Ovary (tissue), 9 donors: ENCODE measurements around the gene KCNH5. TPM values are rescaled to one million over a fixed set of nuclear protein-coding genes. Genes with fewer than 3 reads are reported as not detected.

Experiments used
- DNase-seq, 5 donors: peaks; one replicate each; pipeline ENCODE4 v3.0.0-alpha.2; 2019 to 2020
- H3K27ac ChIP-seq, 2 donors: fragments of 200-600 bp; one replicate each; pipeline versions ENCODE4 v1.5.1 to v1.8.0; 2019 to 2022
- H3K27me3 ChIP-seq: fragments of 200-600 bp; one replicate; pipeline ENCODE4 v1.8.0; 2022
- H3K36me3 ChIP-seq: fragments of 200-600 bp; sonication (generic); one replicate; pipeline ENCODE4 v1.5.1; 2019
- H3K4me1 ChIP-seq: one replicate; pipeline ENCODE4 v1.8.1; 2013; ENCODE audit warnings: mild to moderate bottlenecking, moderate library complexity; ENCODE audit not compliant: insufficient read depth
- H3K4me3 ChIP-seq: fragments of 200-600 bp; sonication (generic); one replicate; pipeline ENCODE4 v1.5.1; 2017
- H3K9me3 ChIP-seq, 2 donors: fragments of 200-600 bp in 1 of 2; sonication (generic) in 1 of 2; one replicate each; pipeline versions ENCODE4 v1.5.1 to v1.8.1; 2013 to 2019; ENCODE audit warnings: mild to moderate bottlenecking in 1 of 2, moderate library complexity in 1 of 2
- EP300 ChIP-seq: sonication (generic); formaldehyde crosslinking; IDR thresholded peaks from one replicate; pipeline ENCODE4 v1.6.1; 2017; ENCODE audit warnings: antibody characterized with exemption
- POLR2A ChIP-seq: fragments of 450-650 bp; IDR thresholded peaks from one replicate; pipeline ENCODE4 v1.6.1; 2017; ENCODE audit warnings: antibody characterized with exemption, mild to moderate bottlenecking, moderate library complexity
- WGBS, 3 donors: extraction: QIAGEN DNeasy Blood & Tissue Kit in 1 of 3; methylation state at CpG; one replicate each; pipeline versions ENCODE4 v1.1.5 to v1.1.7; 2013 to 2017; 5-methylcytosine and 5-hydroxymethylcytosine counted together
- intact Hi-C, 4 donors: fragments of 100-400 bp; cut with DNase I; formaldehyde crosslinking; loops; one replicate each; pipeline versions ENCODE4 v1.11.0 to v1.15.1; 2022 to 2023
- polyA plus RNA-seq, 2 donors: library from polyadenylated mRNA; stranded (reverse); fragments of 200-250 nt in 1 of 2; fragments of 350-450 nt in 1 of 2; fragmentation: Illumina TruSeq in 1 of 2; extraction: RNeasy Lipid Tissue Mini Kit (QIAGEN cat#74804) in 1 of 2; gene quantifications; one replicate each; pipeline ENCODE4 v1.2.3, GENCODE V29; 2013 to 2014
- total RNA-seq, 7 donors: library from RNA; depleted of rRNA in 2 of 7; stranded (reverse); fragments of >200 nt in 2 of 7; fragmentation: NEBNext Ultra II Directional in 3 of 7; extraction: Animal tissue kit (Norgen Biotek cat#: 25700) in 3 of 7; gene quantifications; one replicate each; pipeline versions ENCODE4 v1.1.0 to v1.2.4, GENCODE V29; 2016 to 2023
- TF ChIP-seq, protein P1 (sequence below), 3 donors: fragments of 450-650 bp in 2 of 3; fragments of 200-600 bp in 1 of 3; IDR thresholded peaks; one replicate each; pipeline versions ENCODE4 v1.5.1 to v1.8.0; 2016 to 2022; ENCODE audit warnings: antibody characterized with exemption in 3 of 3, mild to moderate bottlenecking in 1 of 3
- donor health status: DM: no; HTN: no; CAD: no; lungs with moderate emphysema.
- donor health status: DM: no; HTN: no; CAD: no.
- donor health status: Bipolar disorder and iron deficiency.
- donor health status: DM: yes; HTN: yes; CAD: no.
- donor health status: DM: no; HTN: no; CAD: no.
- donor health status: DM: yes; HTN: yes; CAD: no.

The KCNH5 gene
- total and polyA plus RNA-seq, 9 donors: 0.05 TPM; not detected in 7

GRCh38 chr14:62854951-62855350 is 190.3 kb downstream of the KCNH5 start:
- no peak overlapping the region for H3K4me3 ChIP-seq
- intact Hi-C loops: no loop called here
- no peak overlapping the region for H3K27ac ChIP-seq
- no peak for DNase-seq
- no peaks in the 10 kb centered on the region for H3K9me3 ChIP-seq
- no peaks in the 10 kb centered on the region for H3K36me3 ChIP-seq
- TF ChIP-seq EP300 (no peak), POLR2A (no peak)
- TF ChIP-seq, protein P1, sequence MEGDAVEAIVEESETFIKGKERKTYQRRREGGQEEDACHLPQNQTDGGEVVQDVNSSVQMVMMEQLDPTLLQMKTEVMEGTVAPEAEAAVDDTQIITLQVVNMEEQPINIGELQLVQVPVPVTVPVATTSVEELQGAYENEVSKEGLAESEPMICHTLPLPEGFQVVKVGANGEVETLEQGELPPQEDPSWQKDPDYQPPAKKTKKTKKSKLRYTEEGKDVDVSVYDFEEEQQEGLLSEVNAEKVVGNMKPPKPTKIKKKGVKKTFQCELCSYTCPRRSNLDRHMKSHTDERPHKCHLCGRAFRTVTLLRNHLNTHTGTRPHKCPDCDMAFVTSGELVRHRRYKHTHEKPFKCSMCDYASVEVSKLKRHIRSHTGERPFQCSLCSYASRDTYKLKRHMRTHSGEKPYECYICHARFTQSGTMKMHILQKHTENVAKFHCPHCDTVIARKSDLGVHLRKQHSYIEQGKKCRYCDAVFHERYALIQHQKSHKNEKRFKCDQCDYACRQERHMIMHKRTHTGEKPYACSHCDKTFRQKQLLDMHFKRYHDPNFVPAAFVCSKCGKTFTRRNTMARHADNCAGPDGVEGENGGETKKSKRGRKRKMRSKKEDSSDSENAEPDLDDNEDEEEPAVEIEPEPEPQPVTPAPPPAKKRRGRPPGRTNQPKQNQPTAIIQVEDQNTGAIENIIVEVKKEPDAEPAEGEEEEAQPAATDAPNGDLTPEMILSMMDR (IDR thresholded peaks at IDR 0.05): no peak
- H3K27me3 ChIP-seq: no peaks in the 10 kb centered on the region
- WGBS, 3 donors: 76 to 83% (median 77%) methylated on average over 4 of the region's 4 CpGs
- H3K4me1 ChIP-seq: no peaks in the 10 kb centered on the region

DNA sequence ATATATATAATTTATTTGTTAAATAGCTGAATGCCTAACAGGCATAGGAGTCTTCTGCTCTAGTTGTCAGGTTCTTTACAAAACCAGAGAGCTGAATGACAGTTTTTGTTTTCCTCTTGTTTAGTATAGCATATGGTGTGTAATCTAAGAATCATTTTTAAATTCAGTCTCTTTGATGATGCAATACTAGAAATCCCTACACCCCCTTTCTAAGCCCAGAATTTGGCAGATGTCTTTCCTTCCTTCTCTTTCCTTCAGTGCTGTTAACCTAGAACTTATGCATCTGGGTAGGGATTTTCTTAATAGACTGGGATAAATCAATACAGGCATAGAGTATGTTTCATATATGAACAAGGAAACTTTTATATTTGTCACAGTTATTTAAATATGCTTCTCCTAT is 198.1 kb downstream of the KCNH5 start:
- no peaks in the 10 kb centered on the region for H3K27me3 ChIP-seq
- TF ChIP-seq EP300 (no peak), POLR2A (no peak)
- TF ChIP-seq, protein P1 (IDR thresholded peaks at IDR 0.05): no peak
- no peaks in the 10 kb centered on the region for H3K36me3 ChIP-seq
- no peak overlapping the region for H3K27ac ChIP-seq
- intact Hi-C loops: no loop called here
- no peaks in the 10 kb centered on the region for H3K4me1 ChIP-seq
- no peak for DNase-seq
- H3K4me3 ChIP-seq: no peak overlapping the region
- no peaks in the 10 kb centered on the region for H3K9me3 ChIP-seq

DNA sequence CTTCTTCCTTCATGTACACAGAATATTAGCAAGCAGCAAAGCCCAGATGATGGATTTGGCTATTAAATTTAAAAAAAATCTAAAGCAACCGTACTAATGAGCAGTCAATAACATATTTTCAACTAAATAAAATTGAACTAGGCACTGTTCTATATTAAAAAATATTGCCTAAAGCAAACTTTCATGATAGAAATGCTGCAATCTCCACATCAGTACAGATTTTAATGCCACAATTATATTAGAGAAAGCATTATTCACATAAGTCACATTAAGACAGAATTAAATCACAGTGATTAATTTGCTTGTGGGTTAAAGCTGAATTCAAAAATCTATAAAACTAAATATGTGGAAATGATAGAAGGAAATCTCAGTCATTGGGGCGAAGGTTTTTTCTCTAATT is 200.7 kb downstream of the KCNH5 start:
- no peaks in the 10 kb centered on the region for H3K9me3 ChIP-seq
- intact Hi-C loops: no loop called here
- no peaks in the 10 kb centered on the region for H3K4me1 ChIP-seq
- H3K27me3 ChIP-seq: no peaks in the 10 kb centered on the region
- H3K36me3 ChIP-seq: no peaks in the 10 kb centered on the region
- no peak for DNase-seq
- H3K4me3 ChIP-seq: no peak overlapping the region
- 78 to 82% (median 80%) methylated on average over 2 of the region's 2 CpGs for WGBS, 3 donors
- no peak for TF ChIP-seq EP300
- H3K27ac ChIP-seq: no peak overlapping the region

DNA sequence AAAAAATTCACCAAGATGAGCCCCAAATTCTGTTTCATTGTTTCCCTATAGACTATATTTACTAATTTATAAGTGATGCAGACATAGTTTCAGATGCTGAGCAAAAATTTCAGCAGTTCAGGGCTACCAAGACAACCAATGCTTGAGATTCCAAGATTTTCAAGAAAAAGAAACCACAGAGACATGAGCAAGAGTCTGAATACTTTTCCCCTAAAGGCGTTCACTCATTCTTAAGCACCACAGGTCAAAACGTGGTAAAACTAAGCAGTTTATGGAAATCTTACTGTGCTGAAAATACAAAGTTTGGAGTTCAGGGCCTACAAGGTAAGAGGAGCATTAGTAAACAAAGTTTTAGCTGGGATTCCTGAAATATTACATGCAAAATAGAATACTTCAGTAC is 221.2 kb downstream of the KCNH5 start:
- Histone ChIP-seq H3K27ac (no peak overlapping the region), H3K4me1 (no peaks in the 10 kb centered on the region), H3K27me3 (no peaks in the 10 kb centered on the region), H3K9me3 (no peaks in the 10 kb centered on the region), H3K36me3 (no peaks in the 10 kb centered on the region), H3K4me3 (no peak overlapping the region)
- TF ChIP-seq POLR2A: no peak
- TF ChIP-seq, protein P1 (IDR thresholded peaks at IDR 0.05): no peak
- no peak for TF ChIP-seq EP300
- intact Hi-C loops: no loop called here
- no peak for DNase-seq
- WGBS, 3 donors: 63 to 71% (median 69%) methylated on average over 2 of the region's 2 CpGs

GRCh38 chr14:62819931-62820330 is 225.3 kb downstream of the KCNH5 start:
- intact Hi-C loops: no loop called here
- TF ChIP-seq EP300: no peak
- no peak for TF ChIP-seq POLR2A
- TF ChIP-seq, protein P1 (IDR thresholded peaks at IDR 0.05): no peak
- no peak overlapping the region for H3K27ac ChIP-seq
- H3K4me3 ChIP-seq: no peak overlapping the region
- H3K36me3 ChIP-seq: no peaks in the 10 kb centered on the region
- DNase-seq: no peak
- H3K27me3 ChIP-seq: no peaks in the 10 kb centered on the region
- 76 to 90% (median 79%) methylated on average over 1 of the region's 1 CpG for WGBS, 3 donors
- H3K9me3 ChIP-seq: no peaks in the 10 kb centered on the region
- H3K4me1 ChIP-seq: no peaks in the 10 kb centered on the region
